Right lobe of liver (tissue), 6 donors: ENCODE measurements around the gene HARBI1. TPM values are rescaled to one million over a fixed set of nuclear protein-coding genes. Genes with fewer than 3 reads are reported as not detected.
A peak's percentile ranks its signal among the peaks of the same experiment; 100 is the strongest.

ENCODE experiments used
- ATAC-seq, 4 donors: fragments of 200-7000 bp; cut with Tn5 transposase; one replicate each; pipeline ENCODE4 v1.9.1; 2020; ENCODE audit warnings: mild to moderate bottlenecking in 4 of 4, moderate library complexity in 4 of 4
- DNase-seq, 3 donors: peaks; one replicate each; pipeline ENCODE4 v3.0.0-alpha.2; 2020
- H3K27ac ChIP-seq, 3 donors: fragments of 200-600 bp; one replicate each; pipeline ENCODE4 v1.8.0; 2022
- H3K27me3 ChIP-seq, 2 donors: fragments of 200-600 bp; one replicate each; pipeline ENCODE4 v1.8.0; 2022
- H3K36me3 ChIP-seq, 4 donors: fragments of 200-600 bp; sonication (generic) in 1 of 4; one replicate each; pipeline versions ENCODE4 v1.5.1 to v1.8.0; 2017 to 2022; ENCODE audit warnings: control low read depth in 1 of 4
- H3K4me1 ChIP-seq, 4 donors: fragments of 200-600 bp; sonication (generic) in 1 of 4; one replicate each; pipeline versions ENCODE4 v1.5.1 to v1.8.0; 2017 to 2022; ENCODE audit warnings: control low read depth in 1 of 4
- H3K4me3 ChIP-seq, 3 donors: fragments of 200-600 bp; one replicate each; pipeline ENCODE4 v1.8.0; 2022
- H3K9me3 ChIP-seq, 4 donors: fragments of 200-600 bp; sonication (generic) in 1 of 4; one replicate each; pipeline versions ENCODE4 v1.5.1 to v1.8.0; 2017 to 2022; ENCODE audit warnings: control low read depth in 1 of 4
- CTCF ChIP-seq, 4 donors: fragments of 200-600 bp in 3 of 4; fragments of 450-650 bp in 1 of 4; IDR thresholded peaks; one replicate each; pipeline versions ENCODE4 v1.5.1 to v1.8.0; 2016 to 2022; ENCODE audit warnings: antibody characterized with exemption in 4 of 4, mild to moderate bottlenecking in 2 of 4
- POLR2A ChIP-seq: fragments of 450-650 bp; IDR thresholded peaks from one replicate; pipeline ENCODE4 v1.6.1; 2017; ENCODE audit warnings: antibody characterized with exemption, mild to moderate bottlenecking
- WGBS: methylation state at CpG from one replicate; pipeline ENCODE4 v1.1.6; 2018; ENCODE audit warnings: low coverage, low lambda C conversion rate; ENCODE audit not compliant: insufficient coverage; ENCODE audit errors: missing lambda C conversion rate; 5-methylcytosine and 5-hydroxymethylcytosine counted together
- intact Hi-C, 2 donors: fragments of 100-400 bp; cut with DNase I; formaldehyde crosslinking; loops; one replicate each; pipeline versions ENCODE4 v1.11.2 to v1.14.1; 2022
- total RNA-seq, 6 experiments: library from RNA; depleted of rRNA in 2 of 6; stranded (reverse); fragments of >200 nt in 2 of 6; fragmentation: NEBNext Ultra II Directional in 3 of 6; extraction: Animal tissue kit (Norgen Biotek cat#: 25700) in 3 of 6; gene quantifications; one replicate each; pipeline versions ENCODE4 v1.1.0 to v1.2.4, GENCODE V29; 2016 to 2023
- donor health status: DM: no; HTN: yes; CAD: no.
- donor health status: DM: no; HTN: no; CAD: no.
- donor health status: DM: no; HTN: no; CAD: no.
- donor health status: DM: no; HTN: yes; CAD: no.
- donor health status: DM: no; HTN: yes; CAD: no.

The HARBI1 gene
- total RNA-seq, 6 experiments from 2014 or later = 2.0 to 3.4 (median 2.9) TPM

- peak overlapping the region in 1 of 3 donors; percentile 50 for H3K27ac ChIP-seq
- no peak for DNase-seq
- 78% methylated on average over 6 of the region's 6 CpGs for WGBS
- ATAC-seq = peak; percentile 30 to 76 (median 64)
- peaks cover 0 to 25% (median 3%) of the 10 kb centered on the region in 4 donors for H3K4me1 ChIP-seq
- no peaks in the 10 kb centered on the region for H3K27me3 ChIP-seq
- H3K4me3 ChIP-seq = no peak overlapping the region
- H3K9me3 ChIP-seq = no peaks in the 10 kb centered on the region
- H3K36me3 ChIP-seq = peaks cover 0 to 14% (median 0%) of the 10 kb centered on the region in 4 donors
- TF ChIP-seq CTCF (IDR thresholded peaks at IDR 0.05) (no peak), POLR2A (no peak)
- intact Hi-C loops = no loop called here
These were observed 23.2 kb upstream of the HARBI1 start for GRCh38 chr11:46640036-46640788.

- H3K9me3 ChIP-seq = no peaks in the 10 kb centered on the region
- intact Hi-C loops = loop anchor here in 1 of 2 donors (10.0 kb wide), 1 partner anchor 525 kb away; no protein-coding TSS in a partner anchor
- peaks cover 0 to 33% (median 7%) of the 10 kb centered on the region in 4 donors for H3K4me1 ChIP-seq
- no peak overlapping the region for H3K4me3 ChIP-seq
- H3K27ac ChIP-seq = peak overlapping the region in 1 of 3 donors; percentile 50
- TF ChIP-seq POLR2A (no peak), CTCF (IDR thresholded peaks at IDR 0.05) (no peak)
- peaks cover 0 to 5% (median 0%) of the 10 kb centered on the region in 4 donors for H3K36me3 ChIP-seq
- no peak for DNase-seq
- no peaks in the 10 kb centered on the region for H3K27me3 ChIP-seq
- WGBS = 79% methylated on average over 7 of the region's 7 CpGs
- peak in 1 of 4 donors; percentile 28 for ATAC-seq
These were observed 22.3 kb upstream of the HARBI1 start for GRCh38 chr11:46639197-46639839.

GRCh38 chr11:46637546-46637945, 20.5 kb upstream of the HARBI1 start:
- Histone ChIP-seq H3K27ac (no peak overlapping the region), H3K4me1 (peaks cover 0 to 37% (median 13%) of the 10 kb centered on the region in 4 donors), H3K9me3 (no peaks in the 10 kb centered on the region), H3K27me3 (no peaks in the 10 kb centered on the region), H3K4me3 (no peak overlapping the region), H3K36me3 (peaks cover 0 to 5% (median 1%) of the 10 kb centered on the region in 4 donors)
- WGBS = 100% methylated on average over 2 of the region's 5 CpGs
- intact Hi-C loops = loop anchor here in 1 of 2 donors (10.0 kb wide), 1 partner anchor 527 kb away; no protein-coding TSS in a partner anchor
- TF ChIP-seq CTCF (IDR thresholded peaks at IDR 0.05) = no peak
- no peak for TF ChIP-seq POLR2A
- ATAC-seq (no peak), DNase-seq (no peak)

GRCh38 chr11:46635557-46636139, 18.6 kb upstream of the HARBI1 start:
- no peaks in the 10 kb centered on the region for H3K27me3 ChIP-seq
- H3K9me3 ChIP-seq = no peaks in the 10 kb centered on the region
- H3K4me3 ChIP-seq = no peak overlapping the region
- 80% methylated on average over 5 of the region's 5 CpGs for WGBS
- H3K36me3 ChIP-seq = peaks cover 0 to 11% (median 3%) of the 10 kb centered on the region in 4 donors
- TF ChIP-seq CTCF (IDR thresholded peaks at IDR 0.05) (no peak), POLR2A (no peak)
- ATAC-seq = peak in 1 of 4 donors; percentile 57
- intact Hi-C loops = loop anchor here in 1 of 2 donors (10.0 kb wide), 1 partner anchor 529 kb away; no protein-coding TSS in a partner anchor
- H3K27ac ChIP-seq = no peak overlapping the region
- DNase-seq = no peak
- H3K4me1 ChIP-seq = peaks cover 0 to 27% (median 10%) of the 10 kb centered on the region in 4 donors
